GM18907 (cell line): Measurements from ENCODE around the gene IGFLR1.
A peak's percentile ranks its signal among the peaks of the same experiment; 100 is the strongest.
"Not testable (repeated sequence)": the region's sequence is repeated elsewhere in the genome, so short reads cannot be mapped to it uniquely, and the experiment has no call there.

Experiments
- ATAC-seq: cut with Tn5 transposase; IDR thresholded peaks from one replicate; pipeline ENCODE4 v1.9.1; 2021; ENCODE audit warnings: mild to moderate bottlenecking, moderate library complexity; ENCODE audit not compliant: unreplicated experiment

IGFLR1 gene

GRCh38 chr19:35725216-35725861 lies 16.9 kb downstream of the IGFLR1 start:
- ATAC-seq, result no peak

DNA sequence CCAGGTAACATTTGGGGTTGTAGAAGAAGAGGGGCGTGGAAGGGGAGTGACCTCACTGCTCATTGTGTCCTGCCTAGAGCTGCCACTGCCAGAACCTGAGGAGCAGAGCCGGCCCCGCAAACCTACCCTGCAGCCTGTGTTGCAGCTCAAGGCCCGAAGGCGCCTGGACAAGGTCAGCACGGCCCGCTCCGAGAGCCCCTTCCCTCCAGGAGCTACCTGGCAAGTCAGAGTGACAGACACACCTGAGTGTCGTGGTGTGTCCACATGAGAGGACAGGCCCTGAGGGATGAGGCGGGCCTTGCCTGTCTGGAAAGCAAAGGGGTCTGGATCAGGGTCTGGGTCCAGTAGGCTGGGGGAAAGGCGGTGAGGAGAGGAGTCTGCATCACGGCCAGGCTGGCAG lies 17.7 kb downstream of the IGFLR1 start:
- ATAC-seq, result no peak

GRCh38 chr19:35724132-35724531 lies 18.1 kb downstream of the IGFLR1 start:
- ATAC-seq, result not testable (repeated sequence)

DNA sequence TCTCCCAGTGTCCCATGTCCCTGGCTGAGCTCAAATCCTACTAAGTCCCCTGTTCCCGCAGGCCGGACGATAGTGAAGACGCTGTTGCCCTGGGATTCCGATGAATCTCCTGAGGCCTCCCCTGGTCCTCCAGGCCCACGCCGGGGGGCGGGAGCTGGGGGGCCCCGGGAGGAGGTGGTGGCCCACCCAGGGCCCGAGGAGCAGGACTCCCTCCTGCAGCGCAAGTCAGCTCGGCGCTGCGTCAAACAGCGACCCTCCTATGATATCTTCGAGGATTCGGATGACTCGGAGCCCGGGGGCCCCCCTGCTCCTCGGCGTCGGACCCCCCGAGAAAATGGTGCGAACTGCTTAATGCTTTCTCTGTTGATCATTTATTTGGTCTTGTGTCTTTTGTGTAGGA lies 18.6 kb downstream of the IGFLR1 start:
- no peak for ATAC-seq

DNA sequence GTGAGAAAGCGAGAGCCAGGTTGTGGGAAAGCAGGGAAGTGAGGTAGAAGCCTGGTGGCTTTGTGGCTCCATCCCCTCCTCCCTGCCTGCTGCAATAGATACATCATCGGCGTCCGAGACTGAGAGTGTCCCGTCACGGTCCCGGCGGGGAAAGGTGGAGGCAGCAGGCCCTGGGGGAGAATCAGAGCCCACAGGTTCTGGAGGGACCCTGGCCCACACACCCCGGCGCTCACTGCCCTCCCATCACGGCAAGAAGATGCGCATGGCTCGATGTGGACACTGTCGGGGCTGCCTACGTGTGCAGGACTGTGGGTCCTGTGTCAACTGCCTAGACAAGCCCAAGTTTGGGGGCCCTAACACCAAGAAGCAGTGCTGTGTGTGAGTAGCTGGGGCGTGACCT lies 19.4 kb downstream of the IGFLR1 start:
- ATAC-seq, result no peak

GRCh38 chr19:35722461-35722860 lies 19.8 kb downstream of the IGFLR1 start:
- ATAC-seq, result no peak

GRCh38 chr19:35721374-35721773 lies 20.9 kb downstream of the IGFLR1 start:
- no peak for ATAC-seq

DNA sequence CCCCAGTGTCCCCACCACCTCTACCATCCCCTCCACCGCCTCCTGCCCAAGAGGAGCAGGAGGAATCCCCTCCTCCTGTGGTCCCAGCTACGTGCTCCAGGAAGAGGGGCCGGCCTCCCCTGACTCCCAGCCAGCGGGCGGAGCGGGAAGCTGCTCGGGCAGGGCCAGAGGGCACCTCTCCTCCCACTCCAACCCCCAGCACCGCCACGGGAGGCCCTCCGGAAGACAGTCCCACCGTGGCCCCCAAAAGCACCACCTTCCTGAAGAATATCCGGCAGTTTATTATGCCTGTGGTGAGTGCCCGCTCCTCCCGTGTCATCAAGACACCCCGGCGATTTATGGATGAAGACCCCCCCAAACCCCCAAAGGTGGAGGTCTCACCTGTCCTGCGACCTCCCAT lies 21.6 kb downstream of the IGFLR1 start:
- ATAC-seq, result no peak

DNA sequence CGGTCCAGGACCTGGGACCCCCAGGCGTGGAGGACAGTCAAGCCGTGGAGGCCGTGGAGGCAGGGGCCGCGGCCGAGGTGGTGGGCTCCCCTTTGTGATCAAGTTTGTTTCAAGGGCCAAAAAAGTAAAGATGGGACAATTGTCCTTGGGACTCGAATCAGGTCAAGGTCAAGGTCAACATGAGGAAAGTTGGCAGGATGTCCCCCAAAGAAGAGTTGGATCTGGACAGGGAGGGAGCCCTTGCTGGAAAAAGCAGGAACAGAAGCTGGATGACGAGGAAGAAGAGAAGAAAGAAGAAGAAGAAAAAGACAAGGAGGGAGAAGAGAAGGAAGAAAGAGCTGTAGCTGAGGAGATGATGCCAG lies 22.1 kb downstream of the IGFLR1 start:
- ATAC-seq, result no peak

DNA sequence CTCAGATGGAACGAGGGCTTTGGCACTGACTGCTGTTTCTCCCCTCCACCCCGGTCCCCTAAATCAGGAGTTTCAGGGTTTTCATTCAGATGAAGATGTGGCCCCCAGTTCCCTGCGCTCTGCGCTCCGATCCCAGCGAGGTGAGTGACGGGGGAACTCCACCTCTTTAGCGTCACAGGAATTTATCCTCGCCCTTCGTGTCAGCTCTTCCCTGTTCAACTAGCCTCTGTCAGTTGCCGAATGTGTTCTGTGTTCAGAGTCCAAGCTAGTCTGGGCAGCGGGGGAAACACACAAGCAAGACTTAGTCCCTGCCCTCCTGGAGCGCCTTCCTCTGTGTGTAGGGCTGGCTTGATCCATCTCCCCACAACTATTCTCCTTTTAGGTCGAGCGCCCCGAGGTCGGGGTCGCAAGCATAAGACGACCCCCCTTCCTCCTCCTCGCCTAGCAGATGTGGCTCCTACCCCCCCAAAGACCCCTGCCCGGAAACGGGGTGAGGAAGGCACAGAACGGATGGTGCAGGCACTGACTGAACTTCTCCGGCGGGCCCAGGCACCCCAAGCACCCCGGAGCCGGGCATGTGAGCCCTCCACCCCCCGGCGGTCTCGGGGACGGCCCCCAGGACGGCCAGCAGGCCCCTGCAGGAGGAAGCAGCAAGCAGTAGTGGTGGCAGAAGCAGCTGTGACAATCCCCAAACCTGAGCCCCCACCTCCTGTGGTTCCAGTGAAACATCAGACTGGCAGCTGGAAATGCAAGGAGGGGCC lies 22.7 kb downstream of the IGFLR1 start:
- no peak for ATAC-seq

- ATAC-seq, result peak; percentile 9
Measured at GRCh38 chr19:35718345-35719041, 23.8 kb downstream of the IGFLR1 start.

DNA sequence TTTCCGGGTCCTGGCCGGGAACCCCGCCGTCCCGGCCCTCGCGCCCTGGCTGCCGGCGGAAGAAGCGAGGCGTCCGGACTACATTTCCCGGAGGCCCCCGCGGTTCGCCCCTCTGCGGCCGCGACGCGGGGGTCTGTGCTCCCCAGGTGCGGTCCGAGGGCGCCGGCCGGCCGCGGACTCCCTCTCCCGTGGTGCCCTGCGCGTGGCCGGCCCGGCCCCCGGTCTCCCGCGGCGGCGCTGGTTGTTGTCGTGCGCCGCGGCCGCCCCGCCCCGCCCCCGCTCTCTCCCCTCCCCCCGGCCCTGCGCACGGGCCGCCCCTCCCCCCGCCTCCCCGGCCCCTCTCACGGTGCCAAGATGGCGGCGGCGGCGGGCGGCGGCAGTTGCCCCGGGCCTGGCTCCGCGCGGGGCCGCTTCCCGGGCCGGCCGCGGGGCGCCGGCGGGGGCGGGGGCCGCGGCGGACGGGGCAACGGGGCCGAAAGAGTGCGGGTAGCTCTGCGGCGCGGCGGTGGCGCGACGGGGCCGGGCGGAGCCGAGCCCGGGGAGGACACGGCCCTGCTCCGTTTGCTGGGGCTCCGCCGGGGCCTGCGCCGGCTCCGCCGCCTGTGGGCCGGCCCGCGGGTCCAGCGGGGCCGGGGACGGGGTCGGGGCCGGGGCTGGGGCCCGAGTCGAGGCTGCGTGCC lies 24.4 kb downstream of the IGFLR1 start, which contains the start of gene KMT2B:
Gene KMT2B, plus strand, starts transcription at position 339 of the 680 bp plus-strand sequence. Its CDS starts 16 bp downstream, at position 355.
- no peak for ATAC-seq

GRCh38 chr19:35716801-35717664 lies 25.2 kb downstream of the IGFLR1 start:
- peak; percentile 63 for ATAC-seq

DNA sequence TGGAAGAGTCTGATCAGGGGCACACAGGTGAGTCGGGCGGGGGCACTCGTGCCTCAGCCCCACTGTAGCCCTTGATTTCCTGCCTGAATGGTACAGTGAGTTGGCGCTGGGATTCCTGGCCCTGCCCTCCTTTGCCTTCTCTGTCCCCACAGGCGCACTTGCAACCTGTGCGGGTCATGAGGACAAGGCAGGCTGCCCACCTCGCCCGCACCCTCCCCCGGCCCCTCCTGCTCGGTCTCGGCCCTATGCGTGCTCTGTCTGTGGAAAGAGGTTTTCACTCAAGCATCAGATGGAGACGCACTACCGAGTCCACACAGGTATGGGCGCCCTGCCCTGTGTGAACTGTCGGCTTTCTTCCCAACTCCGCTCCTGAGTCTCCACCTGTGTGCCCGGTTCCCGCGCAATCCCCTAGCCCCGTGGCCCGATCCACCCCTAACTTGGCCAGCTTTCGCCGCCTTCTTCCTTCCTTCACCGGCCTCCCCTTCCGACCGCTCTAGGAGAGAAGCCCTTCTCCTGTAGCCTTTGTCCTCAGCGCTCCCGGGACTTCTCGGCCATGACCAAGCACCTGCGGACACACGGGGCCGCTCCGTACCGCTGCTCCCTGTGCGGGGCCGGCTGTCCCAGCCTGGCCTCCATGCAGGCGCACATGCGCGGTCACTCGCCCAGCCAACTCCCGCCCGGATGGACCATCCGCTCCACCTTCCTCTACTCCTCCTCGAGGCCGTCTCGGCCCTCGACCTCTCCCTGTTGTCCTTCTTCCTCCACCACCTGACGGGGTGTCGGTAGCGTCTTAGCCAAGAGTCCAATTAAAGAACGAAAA lies 26.1 kb downstream of the IGFLR1 start:
- peak; percentile 2 for ATAC-seq

GRCh38 chr19:35715355-35715809 lies 26.9 kb downstream of the IGFLR1 start:
- ATAC-seq, result no peak

DNA sequence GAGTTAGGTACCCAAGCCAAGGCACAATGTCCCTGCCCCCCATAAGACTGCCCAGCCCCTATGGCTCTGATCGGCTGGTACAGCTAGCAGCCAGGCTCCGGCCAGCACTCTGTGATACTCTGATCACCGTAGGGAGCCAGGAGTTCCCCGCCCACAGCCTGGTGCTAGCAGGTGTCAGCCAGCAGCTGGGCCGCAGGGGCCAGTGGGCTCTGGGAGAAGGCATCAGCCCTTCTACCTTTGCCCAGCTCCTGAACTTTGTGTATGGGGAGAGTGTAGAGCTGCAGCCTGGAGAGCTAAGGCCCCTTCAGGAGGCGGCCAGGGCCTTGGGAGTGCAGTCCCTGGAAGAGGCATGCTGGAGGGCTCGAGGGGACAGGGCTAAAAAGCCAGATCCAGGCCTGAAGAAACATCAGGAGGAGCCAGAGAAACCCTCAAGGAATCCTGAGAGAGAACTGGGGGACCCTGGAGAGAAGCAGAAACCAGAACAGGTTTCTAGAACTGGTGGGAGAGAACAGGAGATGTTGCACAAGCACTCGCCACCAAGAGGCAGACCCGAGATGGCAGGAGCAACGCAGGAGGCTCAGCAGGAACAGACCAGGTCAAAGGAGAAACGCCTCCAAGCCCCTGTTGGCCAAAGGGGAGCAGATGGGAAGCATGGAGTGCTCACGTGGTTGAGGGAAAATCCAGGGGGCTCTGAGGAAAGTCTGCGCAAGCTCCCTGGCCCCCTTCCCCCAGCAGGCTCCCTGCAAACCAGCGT lies 27.5 kb downstream of the IGFLR1 start:
- ATAC-seq, result no peak

DNA sequence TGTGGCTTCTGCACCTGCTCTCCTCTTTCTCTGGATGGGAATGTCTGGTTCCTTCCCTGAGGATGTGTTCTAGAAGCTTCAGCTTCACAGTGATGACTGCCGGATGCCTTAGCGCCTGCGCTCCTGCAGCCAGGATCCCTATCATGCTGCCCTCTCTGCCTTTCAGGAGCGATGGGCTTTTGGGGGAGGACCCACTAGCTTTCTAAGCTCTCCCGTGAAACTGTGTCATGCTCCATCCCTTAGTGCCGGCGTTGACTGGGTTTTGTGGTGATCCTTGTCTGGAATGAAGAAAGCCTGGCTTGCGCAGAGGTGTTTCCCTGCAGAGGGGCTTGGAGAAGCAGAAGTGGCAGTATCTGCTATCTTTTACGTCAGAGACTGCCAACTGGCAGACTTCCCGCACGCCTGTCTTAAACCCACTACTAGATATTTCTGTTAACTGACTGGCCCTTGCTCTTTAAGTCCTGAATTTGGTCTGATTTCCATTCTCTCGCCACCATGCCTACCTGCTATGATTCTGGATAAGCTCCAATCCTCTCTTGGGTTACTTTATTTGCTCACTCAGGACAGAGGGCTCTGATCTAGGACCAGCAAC lies 28.3 kb downstream of the IGFLR1 start:
- no peak for ATAC-seq

GRCh38 chr19:35713506-35713850 lies 28.8 kb downstream of the IGFLR1 start:
- no peak for ATAC-seq
